Glutamatergic neuron (in vitro differentiated cells): ENCODE measurements around the gene USP3. TPM values are rescaled to one million over a fixed set of nuclear protein-coding genes. Genes with fewer than 3 reads are reported as not detected.

Source experiments
- DNase-seq: peaks from one replicate; pipeline ENCODE4 v3.0.0; 2022
- H3K27ac Mint-ChIP-seq: one replicate; pipeline ENCODE4 v1.8.0; 2020; ENCODE audit warnings: mild to moderate bottlenecking, mixed read lengths, inconsistent platforms; ENCODE audit not compliant: unreplicated experiment
- H3K27me3 Mint-ChIP-seq: one replicate; pipeline ENCODE4 v1.8.0; 2020; ENCODE audit warnings: mild to moderate bottlenecking, moderate library complexity, mixed read lengths, inconsistent platforms; ENCODE audit not compliant: unreplicated experiment
- H3K36me3 Mint-ChIP-seq: one replicate; pipeline ENCODE4 v1.8.0; 2020; ENCODE audit warnings: mild to moderate bottlenecking, mixed read lengths, inconsistent platforms; ENCODE audit not compliant: unreplicated experiment
- H3K4me1 Mint-ChIP-seq: one replicate; pipeline ENCODE4 v1.8.0; 2020; ENCODE audit warnings: mild to moderate bottlenecking, low read depth, mixed read lengths, inconsistent platforms; ENCODE audit not compliant: unreplicated experiment
- H3K4me3 Mint-ChIP-seq: one replicate; pipeline ENCODE4 v1.8.0; 2020; ENCODE audit warnings: mild to moderate bottlenecking, mixed read lengths, inconsistent platforms; ENCODE audit not compliant: unreplicated experiment
- H3K9me3 Mint-ChIP-seq: one replicate; pipeline ENCODE4 v1.8.0; 2020; ENCODE audit warnings: mild to moderate bottlenecking, moderate library complexity, mixed read lengths, inconsistent platforms; ENCODE audit not compliant: unreplicated experiment
- total RNA-seq: library from RNA; stranded (reverse); fragmentation: NEBNext Ultra II Directional; extraction: Animal tissue kit (Norgen Biotek cat#: 25700); gene quantifications from one replicate; pipeline ENCODE4 v1.2.1, GENCODE V29; 2021; ENCODE audit not compliant: unreplicated experiment
- TF ChIP-seq, protein P1 (sequence below): fragments of 200-600 bp; sonication (generic); IDR thresholded peaks from one replicate; pipeline ENCODE4 v1.5.0; 2021; ENCODE audit not compliant: partially characterized antibody, unreplicated experiment

The USP3 gene
- total RNA-seq, 1 donor from 2014 or later = 50.9 TPM

DNA sequence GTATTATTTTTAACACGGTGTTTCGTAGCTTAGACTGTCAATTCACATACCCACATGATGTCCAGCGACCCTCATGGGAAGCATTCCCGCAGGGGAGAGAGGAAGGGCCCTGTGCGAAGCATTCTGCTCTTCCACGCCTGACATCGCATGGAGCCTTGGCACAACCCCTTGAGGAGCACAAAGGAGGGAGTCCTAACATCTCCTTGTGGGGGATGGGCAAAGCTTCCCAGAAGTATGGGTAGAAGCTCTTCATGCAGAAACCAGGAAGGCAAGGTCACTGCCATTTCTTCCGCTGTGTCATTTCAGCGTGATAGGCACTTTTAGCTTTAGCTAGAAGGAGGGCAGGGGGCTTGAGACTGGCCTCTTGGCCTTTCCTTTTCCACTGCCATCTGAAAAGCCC is 28.7 kb upstream of the USP3 start:
- Mint-ChIP-seq H3K36me3 (no peaks in the 10 kb centered on the region), H3K4me1 (peaks cover 5% of the 10 kb centered on the region), H3K4me3 (no peak overlapping the region)

DNA sequence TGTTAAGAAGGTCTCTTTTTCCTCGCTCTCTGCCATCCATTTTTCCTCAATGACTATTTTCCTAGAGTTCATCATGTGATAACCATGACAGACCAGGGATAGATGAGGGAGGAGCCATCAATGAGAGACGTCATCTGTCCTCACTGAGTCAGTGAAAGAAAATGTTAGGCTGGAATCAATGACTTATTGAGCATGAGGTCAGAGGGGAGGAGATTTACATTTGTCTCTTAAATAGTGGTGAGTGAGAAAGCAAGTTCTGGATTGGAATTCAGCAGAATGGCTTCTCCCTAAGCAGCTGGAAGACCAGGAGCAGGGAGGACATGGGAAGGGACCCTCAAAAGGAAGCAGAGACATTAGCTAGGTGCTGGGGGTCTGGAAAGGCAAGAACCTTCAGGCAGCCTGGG is 28.2 kb upstream of the USP3 start:
- peaks cover 7% of the 10 kb centered on the region for H3K9me3 Mint-ChIP-seq
- no peak overlapping the region for H3K27ac Mint-ChIP-seq
- H3K4me1 Mint-ChIP-seq = peaks cover 5% of the 10 kb centered on the region
- H3K36me3 Mint-ChIP-seq = no peaks in the 10 kb centered on the region
- H3K4me3 Mint-ChIP-seq = no peak overlapping the region
- TF ChIP-seq, protein P1, sequence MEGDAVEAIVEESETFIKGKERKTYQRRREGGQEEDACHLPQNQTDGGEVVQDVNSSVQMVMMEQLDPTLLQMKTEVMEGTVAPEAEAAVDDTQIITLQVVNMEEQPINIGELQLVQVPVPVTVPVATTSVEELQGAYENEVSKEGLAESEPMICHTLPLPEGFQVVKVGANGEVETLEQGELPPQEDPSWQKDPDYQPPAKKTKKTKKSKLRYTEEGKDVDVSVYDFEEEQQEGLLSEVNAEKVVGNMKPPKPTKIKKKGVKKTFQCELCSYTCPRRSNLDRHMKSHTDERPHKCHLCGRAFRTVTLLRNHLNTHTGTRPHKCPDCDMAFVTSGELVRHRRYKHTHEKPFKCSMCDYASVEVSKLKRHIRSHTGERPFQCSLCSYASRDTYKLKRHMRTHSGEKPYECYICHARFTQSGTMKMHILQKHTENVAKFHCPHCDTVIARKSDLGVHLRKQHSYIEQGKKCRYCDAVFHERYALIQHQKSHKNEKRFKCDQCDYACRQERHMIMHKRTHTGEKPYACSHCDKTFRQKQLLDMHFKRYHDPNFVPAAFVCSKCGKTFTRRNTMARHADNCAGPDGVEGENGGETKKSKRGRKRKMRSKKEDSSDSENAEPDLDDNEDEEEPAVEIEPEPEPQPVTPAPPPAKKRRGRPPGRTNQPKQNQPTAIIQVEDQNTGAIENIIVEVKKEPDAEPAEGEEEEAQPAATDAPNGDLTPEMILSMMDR = no peak
- DNase-seq = no peak
- H3K27me3 Mint-ChIP-seq = peaks cover 2% of the 10 kb centered on the region

More for the DNA sequence above, 28.7 kb upstream of the USP3 start:
- TF ChIP-seq, protein P1 = no peak
- peaks cover 2% of the 10 kb centered on the region for H3K27me3 Mint-ChIP-seq
- H3K9me3 Mint-ChIP-seq = peaks cover 9% of the 10 kb centered on the region
- H3K27ac Mint-ChIP-seq = no peak overlapping the region
- no peak for DNase-seq

DNA sequence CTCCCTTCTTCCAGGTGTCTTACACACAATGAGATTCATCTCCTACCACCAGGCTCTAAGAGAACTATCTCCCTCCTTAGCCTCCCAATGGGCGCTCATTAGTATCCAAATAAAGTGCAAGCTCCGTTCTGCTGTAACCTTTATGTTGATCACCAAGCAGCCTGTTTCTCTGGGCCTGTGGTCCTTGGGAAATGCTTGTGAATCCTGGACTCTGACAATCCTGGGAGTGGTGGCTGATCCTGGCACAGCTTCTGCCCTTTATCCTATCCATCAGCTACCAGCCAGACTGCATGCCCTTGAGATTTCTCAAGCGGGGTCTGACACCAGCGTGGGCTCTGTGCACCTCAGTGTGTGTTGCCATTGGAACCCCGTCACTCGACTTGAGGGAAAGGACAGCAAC is 26.1 kb upstream of the USP3 start:
- H3K27ac Mint-ChIP-seq = no peak overlapping the region
- H3K9me3 Mint-ChIP-seq = peaks cover 4% of the 10 kb centered on the region
- TF ChIP-seq, protein P1 = no peak
- H3K4me1 Mint-ChIP-seq = peaks cover 5% of the 10 kb centered on the region
- no peaks in the 10 kb centered on the region for H3K36me3 Mint-ChIP-seq
- DNase-seq = no peak
- H3K27me3 Mint-ChIP-seq = peaks cover 2% of the 10 kb centered on the region
- no peak overlapping the region for H3K4me3 Mint-ChIP-seq

DNA sequence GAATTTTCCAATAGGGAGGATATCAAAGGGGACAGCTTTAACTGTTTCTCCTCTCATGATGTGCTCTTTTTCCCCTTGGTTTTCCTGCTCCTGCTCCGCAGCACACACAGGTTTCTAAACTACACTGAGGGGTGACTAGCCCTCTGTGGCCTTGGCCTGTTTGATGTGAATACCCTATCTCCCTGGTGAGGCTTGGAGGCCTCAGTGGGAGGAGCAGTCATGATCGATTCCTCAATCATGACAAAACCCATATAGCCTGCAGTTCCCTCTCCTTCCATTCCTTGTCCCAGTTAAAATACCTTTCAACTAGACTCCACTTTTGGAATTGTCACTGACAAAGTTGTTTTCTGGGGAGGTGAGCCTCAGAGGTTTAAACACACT is 24.0 kb upstream of the USP3 start:
- Mint-ChIP-seq H3K4me3 (no peak overlapping the region), H3K36me3 (no peaks in the 10 kb centered on the region), H3K27me3 (peaks cover 2% of the 10 kb centered on the region), H3K4me1 (peaks cover 1% of the 10 kb centered on the region), H3K27ac (no peak overlapping the region), H3K9me3 (peaks cover 4% of the 10 kb centered on the region)
- TF ChIP-seq, protein P1 = no peak
- no peak for DNase-seq

DNA sequence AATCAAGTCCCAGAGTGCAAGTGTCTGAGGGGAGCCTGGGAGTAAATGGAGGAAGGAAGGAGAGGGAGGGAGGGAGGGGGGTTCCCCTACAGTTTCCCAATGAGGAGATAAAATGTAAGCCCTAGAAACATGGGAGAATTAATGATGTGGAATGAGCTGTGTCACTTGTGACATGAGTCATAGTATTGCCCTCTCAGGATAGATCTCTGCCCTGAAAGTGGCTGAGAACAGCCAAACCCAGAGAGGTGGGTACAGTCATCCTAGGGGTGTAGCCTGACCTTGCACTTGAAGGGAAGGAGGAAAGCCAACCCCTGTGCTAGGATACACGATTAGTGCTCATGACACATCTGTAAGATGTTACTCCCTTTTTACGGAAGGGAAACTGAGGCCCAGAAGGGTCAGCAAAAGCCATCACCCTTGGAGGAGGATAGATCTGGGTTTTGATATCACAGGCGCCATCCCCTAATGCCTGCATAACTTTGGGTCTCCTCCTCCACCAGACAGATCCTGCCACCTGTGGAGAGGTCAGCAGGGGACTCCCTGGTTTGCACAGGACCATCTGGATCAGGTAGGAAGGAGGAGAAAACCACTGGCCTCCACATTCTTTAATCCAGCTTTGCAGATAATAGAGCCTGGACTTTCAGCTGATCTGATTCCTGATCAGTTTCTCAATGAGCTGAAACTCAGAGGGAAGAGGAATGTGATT is 23.1 kb upstream of the USP3 start:
- Mint-ChIP-seq H3K27ac (no peak overlapping the region), H3K9me3 (peaks cover 3% of the 10 kb centered on the region), H3K27me3 (peaks cover 2% of the 10 kb centered on the region), H3K4me1 (peaks cover 1% of the 10 kb centered on the region), H3K4me3 (no peak overlapping the region), H3K36me3 (no peaks in the 10 kb centered on the region)
- TF ChIP-seq, protein P1 = no peak
- DNase-seq = no peak
